T-helper 1 cell treated with Interleukin-12 subunit alpha and Interleukin-12 subunit beta and Interleukin-4 antibody, amounts not matched to agents 30 μg/mL and 1 μg/mL, for 36 hours (primary cell): ENCODE data around the gene LCP2.
"Not testable (repeated sequence)": the region's sequence is repeated elsewhere in the genome, so short reads cannot be mapped to it uniquely, and the experiment has no call there.

Source experiments
- H3K27ac Mint-ChIP-seq: one replicate; pipeline ENCODE4 v1.8.0; 2021; ENCODE audit warnings: mild to moderate bottlenecking, mixed read lengths
- H3K27me3 Mint-ChIP-seq: one replicate; pipeline ENCODE4 v1.8.0; 2021; ENCODE audit warnings: low read depth, mixed read lengths
- H3K36me3 Mint-ChIP-seq: one replicate; pipeline ENCODE4 v1.8.0; 2021; ENCODE audit warnings: low read depth, mixed read lengths
- H3K4me1 Mint-ChIP-seq: one replicate; pipeline ENCODE4 v1.8.0; 2021; ENCODE audit warnings: low read depth, mixed read lengths
- H3K4me3 Mint-ChIP-seq: one replicate; pipeline ENCODE4 v1.8.0; 2021; ENCODE audit warnings: mild to moderate bottlenecking, moderate library complexity, mixed read lengths
- H3K9me3 Mint-ChIP-seq: one replicate; pipeline ENCODE4 v1.8.0; 2021; ENCODE audit warnings: mixed read lengths

The LCP2 gene

DNA sequence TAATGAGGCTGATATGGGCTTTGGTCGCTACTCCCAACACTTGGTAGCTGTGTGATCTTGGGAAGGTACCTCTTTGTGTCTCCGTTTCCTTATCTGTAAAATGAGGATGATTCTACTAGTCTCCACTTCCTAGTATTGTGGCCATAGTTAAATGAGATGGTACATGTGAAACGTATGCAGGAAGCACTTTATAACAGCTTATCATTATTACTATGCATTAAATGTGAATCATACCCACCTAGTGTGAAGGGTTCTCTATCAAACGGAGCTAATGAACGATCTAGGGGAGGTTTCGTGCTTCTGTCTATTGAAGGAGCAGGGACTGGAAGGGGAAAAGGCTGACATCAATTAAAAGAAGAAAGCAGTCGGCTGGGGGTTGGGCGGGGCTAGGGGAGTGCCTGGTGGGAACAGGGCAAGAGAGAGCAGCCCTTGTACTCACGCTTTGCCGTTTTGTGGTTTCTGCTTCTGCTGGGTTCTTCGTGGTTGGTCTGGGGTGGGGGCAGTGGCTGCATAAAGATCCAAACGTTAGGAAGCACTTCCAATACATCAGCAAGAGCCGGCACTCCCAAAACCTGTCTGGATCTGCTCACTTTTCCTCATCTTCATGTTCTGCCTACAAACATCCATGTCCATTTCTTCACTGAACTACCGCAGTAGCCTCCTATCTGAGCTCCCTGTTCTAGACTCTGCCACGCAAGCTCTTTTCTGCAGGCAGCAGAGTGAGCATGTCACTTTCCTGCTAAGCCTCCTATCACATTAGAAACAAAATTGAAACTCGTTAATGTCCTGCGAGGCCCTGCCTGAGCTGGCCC lies 30.8 kb downstream of the LCP2 start:
- no peaks in the 10 kb centered on the region for H3K27me3 Mint-ChIP-seq
- H3K9me3 Mint-ChIP-seq: no peaks in the 10 kb centered on the region
- H3K4me3 Mint-ChIP-seq: peak overlapping the region; percentile 70
- peak overlapping the region; percentile 92 for H3K27ac Mint-ChIP-seq
- H3K36me3 Mint-ChIP-seq: peaks cover 83% of the 10 kb centered on the region
- peaks cover 83% of the 10 kb centered on the region for H3K4me1 Mint-ChIP-seq

DNA sequence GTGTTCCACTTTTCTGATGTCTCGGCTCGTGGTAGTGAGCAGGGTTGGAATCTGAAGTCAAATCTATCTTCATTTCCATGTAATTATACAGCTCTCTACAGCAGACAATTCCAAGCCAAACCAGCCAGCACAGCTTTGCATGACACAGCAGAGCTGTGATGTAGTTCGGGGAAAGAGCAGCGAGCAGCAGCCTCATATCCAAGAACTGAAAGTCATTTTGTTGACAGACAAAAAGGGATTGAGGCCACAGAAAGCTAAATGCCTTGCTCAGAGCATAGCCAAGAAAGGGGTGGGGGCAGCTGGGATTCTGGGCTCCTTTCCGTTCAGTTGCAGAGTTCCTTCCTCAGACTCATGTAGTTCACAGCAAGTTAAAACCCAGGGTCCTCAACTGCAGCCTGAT lies 32.1 kb downstream of the LCP2 start:
- no peak overlapping the region for H3K4me3 Mint-ChIP-seq
- H3K4me1 Mint-ChIP-seq: peaks cover 85% of the 10 kb centered on the region
- H3K27me3 Mint-ChIP-seq: no peaks in the 10 kb centered on the region
- no peak overlapping the region for H3K27ac Mint-ChIP-seq
- peaks cover 82% of the 10 kb centered on the region for H3K36me3 Mint-ChIP-seq
- no peaks in the 10 kb centered on the region for H3K9me3 Mint-ChIP-seq

DNA sequence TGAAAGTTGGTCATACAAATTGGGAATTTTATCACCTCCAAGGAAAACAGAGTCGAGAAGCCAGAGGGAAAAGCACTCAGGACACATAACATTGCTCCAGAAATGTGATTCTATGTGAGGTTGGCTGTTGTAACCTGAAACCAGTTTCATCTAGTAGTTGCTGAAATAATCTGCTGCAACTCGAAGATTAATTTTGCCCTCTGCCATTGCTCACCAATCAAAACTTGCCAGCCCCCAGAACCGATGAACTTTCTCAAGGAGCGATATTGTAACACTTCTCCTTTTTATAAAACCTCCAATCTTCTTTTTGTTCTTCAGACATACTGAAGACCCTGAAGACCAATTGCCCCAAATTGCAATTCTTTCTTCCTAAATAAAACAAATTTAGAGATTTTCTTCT lies 33.7 kb downstream of the LCP2 start:
- Mint-ChIP-seq H3K27me3 (no peaks in the 10 kb centered on the region), H3K27ac (peak overlapping the region; percentile 74), H3K4me3 (peak overlapping the region; percentile 27), H3K9me3 (no peaks in the 10 kb centered on the region), H3K36me3 (peaks cover 83% of the 10 kb centered on the region), H3K4me1 (peaks cover 84% of the 10 kb centered on the region)

DNA sequence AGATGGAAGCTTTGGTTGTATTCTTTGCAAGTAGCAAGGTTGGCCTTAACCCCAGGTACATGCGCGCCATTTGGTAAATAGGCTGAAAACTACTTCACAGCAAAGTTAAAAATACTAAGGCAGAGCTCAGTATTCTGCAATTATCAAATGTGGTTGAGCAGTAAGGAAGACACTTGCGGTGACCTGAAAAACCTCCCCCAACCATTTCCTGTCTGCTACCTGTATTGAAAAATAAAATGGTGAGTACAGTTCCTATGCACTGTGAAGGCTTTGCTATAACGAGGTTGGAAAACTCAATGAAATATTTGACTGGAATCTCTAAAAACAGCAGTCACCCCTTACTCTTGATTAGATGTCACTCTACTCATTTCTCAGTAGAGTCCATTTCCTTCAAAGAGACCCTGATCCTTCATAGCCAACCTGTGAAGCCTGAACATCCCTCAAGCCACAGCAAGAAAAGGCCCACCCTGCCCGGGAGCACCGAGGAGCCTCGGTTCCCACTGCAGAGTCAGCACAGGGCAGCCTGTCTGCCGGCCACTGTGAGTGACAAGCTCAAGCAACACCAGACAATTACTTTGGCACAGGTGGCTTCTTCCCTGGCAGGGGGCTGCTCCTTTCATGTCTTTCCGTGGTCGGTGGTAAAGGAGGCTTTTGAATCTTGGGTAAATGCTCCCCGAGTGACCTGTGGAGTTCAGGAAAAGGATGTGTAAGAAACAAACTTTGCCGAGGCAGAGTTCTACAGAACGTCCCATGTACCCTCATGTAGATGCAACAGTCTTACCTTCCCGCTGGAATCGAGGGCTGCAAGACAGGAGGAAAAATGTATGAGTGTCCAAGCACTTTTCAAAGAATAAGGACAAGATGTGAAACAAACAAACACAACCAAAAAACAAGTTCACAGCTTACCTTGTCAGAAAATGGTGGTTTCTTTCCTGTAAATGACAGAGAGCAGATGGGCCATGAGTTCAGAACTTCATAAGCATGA lies 35.2 kb downstream of the LCP2 start:
- H3K27ac Mint-ChIP-seq: peak overlapping the region; percentile 72
- H3K27me3 Mint-ChIP-seq: no peaks in the 10 kb centered on the region
- H3K4me1 Mint-ChIP-seq: peaks cover 79% of the 10 kb centered on the region
- H3K4me3 Mint-ChIP-seq: peak overlapping the region; percentile 49
- peaks cover 86% of the 10 kb centered on the region for H3K36me3 Mint-ChIP-seq
- H3K9me3 Mint-ChIP-seq: no peaks in the 10 kb centered on the region

DNA sequence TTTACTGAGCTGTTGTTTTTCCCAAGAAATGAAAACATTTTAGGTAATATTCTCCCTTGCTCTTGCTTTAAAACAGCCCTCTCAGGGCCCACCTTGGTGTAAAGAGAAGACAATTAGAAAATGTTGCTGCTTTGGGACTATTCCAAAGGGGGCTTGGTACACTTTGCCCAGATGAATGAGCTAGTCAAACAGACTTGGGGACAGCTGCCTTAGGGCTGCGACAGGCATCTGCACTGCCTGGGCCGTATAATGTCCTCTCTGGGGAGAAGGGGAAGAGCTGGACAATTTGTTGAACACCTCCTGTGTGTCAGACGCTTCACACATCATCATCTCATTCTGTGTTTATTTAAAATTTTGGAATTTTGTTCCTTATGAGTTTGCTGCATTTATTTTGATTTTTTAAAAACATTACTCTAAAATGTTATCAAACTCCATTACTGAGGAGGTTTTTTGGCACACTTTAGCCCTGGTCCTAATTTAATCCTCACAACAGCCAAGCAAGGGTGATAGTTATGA lies 36.0 kb downstream of the LCP2 start:
- Mint-ChIP-seq H3K4me1 (peaks cover 78% of the 10 kb centered on the region), H3K36me3 (peaks cover 87% of the 10 kb centered on the region), H3K27me3 (no peaks in the 10 kb centered on the region), H3K27ac (peak overlapping the region; percentile 72), H3K9me3 (no peaks in the 10 kb centered on the region), H3K4me3 (peak overlapping the region; percentile 80)

DNA sequence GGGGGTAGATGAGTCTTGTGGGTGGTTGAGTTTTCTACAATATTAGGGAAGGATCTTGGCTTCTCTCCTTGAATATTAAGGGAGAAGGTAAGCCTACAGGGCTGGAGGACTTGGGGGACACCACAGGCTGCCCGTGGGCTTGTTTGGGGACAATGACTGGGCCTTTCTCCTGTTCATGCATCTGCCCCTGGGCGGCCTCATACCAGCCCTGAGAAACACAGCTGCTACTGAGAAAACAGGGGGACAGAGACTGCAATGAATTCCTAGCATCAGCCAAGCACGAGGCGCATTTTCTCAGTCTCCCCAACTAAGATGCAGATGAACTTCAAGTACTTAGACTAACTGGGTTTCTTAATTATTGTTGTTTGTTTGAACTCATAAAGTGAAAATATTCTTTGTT lies 40.2 kb downstream of the LCP2 start:
- H3K4me3 Mint-ChIP-seq: no peak overlapping the region
- H3K27me3 Mint-ChIP-seq: no peaks in the 10 kb centered on the region
- no peaks in the 10 kb centered on the region for H3K9me3 Mint-ChIP-seq
- no peak overlapping the region for H3K27ac Mint-ChIP-seq
- peaks cover 94% of the 10 kb centered on the region for H3K36me3 Mint-ChIP-seq
- peaks cover 75% of the 10 kb centered on the region for H3K4me1 Mint-ChIP-seq

DNA sequence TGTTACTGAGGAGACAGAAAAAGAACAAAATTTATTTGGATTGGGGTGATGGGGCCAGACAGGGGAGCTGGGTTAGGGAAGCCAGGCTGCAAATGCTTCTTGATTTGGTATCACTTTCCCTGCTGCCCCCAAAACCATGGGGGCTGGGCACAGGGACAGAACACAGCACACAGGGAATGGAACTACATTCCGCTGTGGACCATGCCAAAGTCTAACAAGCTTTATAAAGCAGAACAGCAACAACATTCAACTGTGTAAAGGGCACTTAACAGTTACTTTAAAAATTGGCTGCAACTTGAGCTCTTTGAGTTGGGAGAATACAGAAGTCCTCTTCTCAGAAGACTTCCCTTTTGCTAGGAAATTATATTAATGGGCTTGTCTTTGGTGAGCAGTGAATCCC lies 41.0 kb downstream of the LCP2 start:
- Mint-ChIP-seq H3K27me3 (no peaks in the 10 kb centered on the region), H3K4me3 (no peak overlapping the region), H3K36me3 (peaks cover 93% of the 10 kb centered on the region), H3K4me1 (peaks cover 67% of the 10 kb centered on the region), H3K27ac (peak overlapping the region; percentile 67), H3K9me3 (no peaks in the 10 kb centered on the region)

DNA sequence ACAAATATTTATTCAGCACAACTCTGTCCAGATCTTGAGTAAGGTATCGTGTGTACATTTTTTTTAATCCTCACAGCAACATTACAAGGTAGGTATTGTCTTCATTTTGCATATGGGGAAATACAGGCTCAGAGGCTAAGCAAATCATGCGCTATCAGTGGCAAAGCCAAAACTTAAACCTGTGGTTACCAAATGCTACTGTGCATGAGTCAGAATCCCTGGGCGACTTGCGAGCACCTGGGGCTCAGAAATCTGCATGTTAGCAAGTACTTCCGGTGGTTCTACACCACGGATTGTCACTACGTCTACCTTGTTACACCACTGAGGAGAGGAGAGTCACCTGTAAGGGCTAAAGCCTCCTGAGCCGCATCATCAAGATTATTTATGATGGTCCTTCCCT lies 43.5 kb downstream of the LCP2 start:
- Mint-ChIP-seq H3K4me1 (peaks cover 52% of the 10 kb centered on the region), H3K9me3 (no peaks in the 10 kb centered on the region), H3K27me3 (no peaks in the 10 kb centered on the region), H3K4me3 (peak overlapping the region; percentile 57), H3K27ac (peak overlapping the region; percentile 89), H3K36me3 (peaks cover 94% of the 10 kb centered on the region)

DNA sequence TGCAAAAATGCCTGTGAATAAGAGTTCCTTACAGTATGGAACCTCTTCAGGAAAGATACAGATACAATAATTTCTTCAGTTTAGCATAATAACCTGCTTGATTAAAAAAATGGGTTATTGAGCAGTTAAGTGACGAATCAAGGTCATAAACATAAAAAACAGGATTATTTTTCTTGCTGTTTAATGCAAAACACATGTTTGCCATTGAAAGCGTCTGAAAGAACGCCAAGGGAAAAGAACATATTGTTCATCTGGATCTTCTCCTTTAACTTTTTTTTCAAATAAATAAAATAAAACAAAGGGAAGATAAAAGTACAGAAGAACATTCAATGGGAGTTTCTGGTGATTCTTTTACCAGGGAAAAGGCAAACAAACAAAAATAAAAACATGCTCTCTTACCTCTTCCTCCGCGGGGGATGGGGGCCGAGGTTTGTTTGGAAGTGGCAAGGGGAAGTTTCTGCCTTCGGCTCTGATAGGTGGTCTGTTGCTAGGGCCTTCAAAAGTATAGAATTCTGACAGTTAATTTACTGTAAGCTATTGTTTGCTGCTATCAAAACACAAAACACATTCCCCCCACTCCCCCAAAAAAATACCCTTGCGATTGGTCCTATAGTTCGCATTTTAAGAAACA lies 44.7 kb downstream of the LCP2 start:
- Mint-ChIP-seq H3K36me3 (peaks cover 92% of the 10 kb centered on the region), H3K4me3 (no peak overlapping the region), H3K27ac (no peak overlapping the region), H3K27me3 (no peaks in the 10 kb centered on the region), H3K4me1 (peaks cover 49% of the 10 kb centered on the region), H3K9me3 (no peaks in the 10 kb centered on the region)

DNA sequence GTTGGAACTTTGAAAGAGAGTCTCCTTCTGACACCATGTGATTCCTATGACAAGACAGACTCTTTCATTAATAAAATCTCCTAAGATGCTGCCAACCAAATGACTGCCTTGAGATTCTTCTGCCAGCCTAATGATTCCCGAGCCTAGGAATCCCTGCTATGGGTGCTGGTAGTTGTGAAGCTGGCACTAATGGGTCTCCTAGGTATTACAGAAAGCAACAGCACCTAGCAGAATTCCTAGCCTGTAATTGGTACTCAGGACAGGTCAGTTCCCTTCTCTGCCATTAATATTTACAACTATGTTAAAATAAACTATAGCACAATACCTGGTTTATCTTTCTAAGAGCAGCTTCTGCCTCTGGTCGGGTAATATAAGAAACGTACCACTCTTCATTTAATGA lies 45.5 kb downstream of the LCP2 start:
- Mint-ChIP-seq H3K9me3 (no peaks in the 10 kb centered on the region), H3K4me1 (peaks cover 44% of the 10 kb centered on the region)

DNA sequence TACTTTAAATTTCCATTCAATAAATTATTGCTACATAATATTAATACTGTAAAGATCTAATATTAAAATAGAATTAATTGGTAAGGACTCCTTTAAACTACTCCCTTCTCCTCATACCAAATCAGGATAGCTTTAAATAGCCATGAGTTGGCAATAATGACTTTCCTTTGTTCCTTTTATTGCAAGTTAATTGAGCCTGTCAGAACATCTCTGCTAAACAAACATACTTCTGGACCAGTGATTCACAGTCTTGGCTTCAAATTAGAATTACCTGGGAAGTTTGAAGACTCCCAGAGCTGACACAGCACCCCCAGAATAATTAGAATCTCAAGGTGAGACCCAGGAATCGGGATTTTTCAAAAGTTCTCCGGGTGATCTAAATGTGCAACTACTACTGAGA lies 46.1 kb downstream of the LCP2 start:
- Mint-ChIP-seq H3K4me1 (peaks cover 41% of the 10 kb centered on the region), H3K36me3 (peaks cover 94% of the 10 kb centered on the region), H3K9me3 (peaks cover 2% of the 10 kb centered on the region), H3K4me3 (no peak overlapping the region), H3K27me3 (no peaks in the 10 kb centered on the region), H3K27ac (no peak overlapping the region)

More for the DNA sequence above, 45.5 kb downstream of the LCP2 start:
- H3K27me3 Mint-ChIP-seq: no peaks in the 10 kb centered on the region
- H3K27ac Mint-ChIP-seq: peak overlapping the region; percentile 26
- peaks cover 92% of the 10 kb centered on the region for H3K36me3 Mint-ChIP-seq
- no peak overlapping the region for H3K4me3 Mint-ChIP-seq

DNA sequence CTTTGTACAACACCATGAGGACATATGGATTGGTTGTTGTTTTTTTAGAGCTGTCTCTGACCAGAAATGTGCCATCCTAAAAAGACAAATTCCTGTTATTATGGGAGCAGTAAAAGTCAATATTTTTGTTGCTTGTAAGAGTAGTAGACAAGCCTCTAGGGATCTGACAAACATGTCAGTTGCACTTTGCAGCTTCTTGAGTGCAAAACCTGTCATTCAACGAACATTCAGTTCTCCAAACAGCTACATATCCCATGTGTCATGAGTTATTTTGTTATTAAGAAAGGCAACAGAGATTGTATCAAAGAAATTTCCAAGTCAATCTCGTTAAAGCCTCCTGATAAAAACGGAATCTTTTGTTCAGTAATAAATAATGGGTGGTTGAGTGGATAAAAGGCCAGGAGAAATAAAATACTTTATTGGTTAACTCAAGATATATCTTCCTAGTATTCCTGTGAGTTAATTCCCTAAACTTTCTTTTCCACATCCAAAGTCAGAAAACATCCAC lies 46.7 kb downstream of the LCP2 start:
- Mint-ChIP-seq H3K4me1 (peaks cover 37% of the 10 kb centered on the region), H3K27ac (peak overlapping the region; percentile 9), H3K27me3 (no peaks in the 10 kb centered on the region), H3K9me3 (peaks cover 7% of the 10 kb centered on the region), H3K36me3 (peaks cover 92% of the 10 kb centered on the region), H3K4me3 (no peak overlapping the region)

DNA sequence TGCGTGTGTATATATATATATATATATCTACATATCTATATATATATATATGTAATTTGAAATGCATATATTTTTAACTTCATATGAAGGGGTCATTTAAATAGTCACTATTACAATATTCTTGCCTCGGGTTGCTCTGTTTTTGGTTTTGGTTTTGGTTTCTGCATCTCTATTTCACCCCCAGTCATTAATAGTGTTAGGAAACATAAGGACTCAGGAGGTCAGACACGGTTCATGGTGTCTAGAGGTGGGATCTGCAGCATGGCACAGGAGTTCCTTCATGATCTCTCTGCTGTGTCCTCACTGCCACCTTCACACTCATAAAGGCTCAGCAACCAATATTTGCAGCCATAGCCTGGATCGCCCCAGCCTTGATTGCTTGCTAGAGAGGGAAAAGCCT lies 48.2 kb downstream of the LCP2 start:
- H3K9me3 Mint-ChIP-seq: peaks cover 14% of the 10 kb centered on the region
- H3K4me1 Mint-ChIP-seq: peaks cover 24% of the 10 kb centered on the region
- no peak overlapping the region for H3K27ac Mint-ChIP-seq
- no peaks in the 10 kb centered on the region for H3K27me3 Mint-ChIP-seq
- peaks cover 86% of the 10 kb centered on the region for H3K36me3 Mint-ChIP-seq
- no peak overlapping the region for H3K4me3 Mint-ChIP-seq

DNA sequence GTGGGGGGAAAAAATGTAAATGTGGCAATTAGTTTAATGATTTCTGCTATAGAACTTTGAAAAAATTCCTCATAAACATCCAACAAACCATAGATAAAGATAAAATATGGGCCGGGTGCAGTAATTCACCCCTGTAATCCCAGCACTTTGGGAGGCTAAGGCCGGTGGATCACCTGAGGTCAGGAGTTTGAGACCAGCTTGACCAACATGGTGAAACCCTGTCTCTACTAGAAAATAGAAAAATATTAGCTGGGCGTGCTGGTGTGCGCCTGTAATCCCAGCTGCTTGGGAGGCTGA lies 48.7 kb downstream of the LCP2 start:
- not testable (repeated sequence) for H3K27ac Mint-ChIP-seq, H3K27me3 Mint-ChIP-seq, H3K4me3 Mint-ChIP-seq
- Mint-ChIP-seq H3K9me3 (peaks cover 14% of the 10 kb centered on the region), H3K36me3 (peaks cover 82% of the 10 kb centered on the region), H3K4me1 (peaks cover 20% of the 10 kb centered on the region)
